NCI-H510A treated with DMSO at 0.1 percent for 48 hours (cell line): Measurements from ENCODE around the gene TGFBR3L.
"Not testable (repeated sequence)": the region's sequence is repeated elsewhere in the genome, so short reads cannot be mapped to it uniquely, and the experiment has no call there.

Source experiments
- DNase-seq: peaks from one replicate; lab custom pipeline; 2025; lab: John Stamatoyannopoulos, UW

TGFBR3L gene

GRCh38 chr19:7879836-7880235 lies 34.8 kb upstream of the TGFBR3L start:
- no peak for DNase-seq

GRCh38 chr19:7881910-7882309 lies 32.7 kb upstream of the TGFBR3L start:
- no peak for DNase-seq

- DNase-seq: peak; percentile 49
Observed at GRCh38 chr19:7883105-7883504, 31.5 kb upstream of the TGFBR3L start.

GRCh38 chr19:7883796-7884570 lies 30.6 kb upstream of the TGFBR3L start:
- no peak for DNase-seq

- no peak for DNase-seq
Observed at GRCh38 chr19:7885818-7886217, 28.8 kb upstream of the TGFBR3L start.

GRCh38 chr19:7887408-7888144 lies 27.1 kb upstream of the TGFBR3L start:
- DNase-seq: no peak

- DNase-seq: peak; percentile 72
Observed at GRCh38 chr19:7888145-7888825, 26.3 kb upstream of the TGFBR3L start, which contains the start of gene LRRC8E. Gene LRRC8E, plus strand, starts transcription at chr19:7888510. Its CDS starts 7,094 bp downstream, at chr19:7895604.

GRCh38 chr19:7888826-7889217 lies 25.8 kb upstream of the TGFBR3L start:
- DNase-seq: no peak

GRCh38 chr19:7893362-7894101 lies 21.1 kb upstream of the TGFBR3L start:
- DNase-seq: not testable (repeated sequence)

- DNase-seq: peak; percentile 44
Observed at GRCh38 chr19:7894612-7895309, 19.9 kb upstream of the TGFBR3L start.

GRCh38 chr19:7895565-7895964 lies 19.1 kb upstream of the TGFBR3L start:
- no peak for DNase-seq

- no peak for DNase-seq
Observed at GRCh38 chr19:7897292-7897691, 17.3 kb upstream of the TGFBR3L start.

GRCh38 chr19:7898967-7899366 lies 15.7 kb upstream of the TGFBR3L start:
- no peak for DNase-seq

GRCh38 chr19:7899751-7900378 lies 14.8 kb upstream of the TGFBR3L start:
- no peak for DNase-seq

- no peak for DNase-seq
Observed at GRCh38 chr19:7900401-7900870, 14.2 kb upstream of the TGFBR3L start.

GRCh38 chr19:7900931-7901330 lies 13.7 kb upstream of the TGFBR3L start:
- no peak for DNase-seq

- no peak for DNase-seq
Observed at GRCh38 chr19:7901337-7901736, 13.3 kb upstream of the TGFBR3L start.

GRCh38 chr19:7902796-7903243 lies 11.8 kb upstream of the TGFBR3L start:
- peak; percentile 29 for DNase-seq

- DNase-seq: peak; percentile 98
Observed at GRCh38 chr19:7903244-7904073, 11.2 kb upstream of the TGFBR3L start, which contains the start of gene MAP2K7. Gene MAP2K7, plus strand, starts transcription at chr19:7903877. Its CDS starts 68 bp downstream, at chr19:7903945.
